Measurements from ENCODE around the gene GRM7. TPM values are rescaled to one million over a fixed set of nuclear protein-coding genes. Genes with fewer than 3 reads are reported as not detected.

Gene GRM7
- total RNA-seq, 2 donors from 2014 or later: 0.33 to 1.3 TPM

GRCh38 chr3:7332696-7333095 lies 471.8 kb downstream of the GRM7 start:
- TF ChIP-seq, protein P1, sequence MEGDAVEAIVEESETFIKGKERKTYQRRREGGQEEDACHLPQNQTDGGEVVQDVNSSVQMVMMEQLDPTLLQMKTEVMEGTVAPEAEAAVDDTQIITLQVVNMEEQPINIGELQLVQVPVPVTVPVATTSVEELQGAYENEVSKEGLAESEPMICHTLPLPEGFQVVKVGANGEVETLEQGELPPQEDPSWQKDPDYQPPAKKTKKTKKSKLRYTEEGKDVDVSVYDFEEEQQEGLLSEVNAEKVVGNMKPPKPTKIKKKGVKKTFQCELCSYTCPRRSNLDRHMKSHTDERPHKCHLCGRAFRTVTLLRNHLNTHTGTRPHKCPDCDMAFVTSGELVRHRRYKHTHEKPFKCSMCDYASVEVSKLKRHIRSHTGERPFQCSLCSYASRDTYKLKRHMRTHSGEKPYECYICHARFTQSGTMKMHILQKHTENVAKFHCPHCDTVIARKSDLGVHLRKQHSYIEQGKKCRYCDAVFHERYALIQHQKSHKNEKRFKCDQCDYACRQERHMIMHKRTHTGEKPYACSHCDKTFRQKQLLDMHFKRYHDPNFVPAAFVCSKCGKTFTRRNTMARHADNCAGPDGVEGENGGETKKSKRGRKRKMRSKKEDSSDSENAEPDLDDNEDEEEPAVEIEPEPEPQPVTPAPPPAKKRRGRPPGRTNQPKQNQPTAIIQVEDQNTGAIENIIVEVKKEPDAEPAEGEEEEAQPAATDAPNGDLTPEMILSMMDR (IDR thresholded peaks at IDR 0.05): no peak
- no peak for TF ChIP-seq POLR2A (IDR thresholded peaks at IDR 0.05)
- Histone ChIP-seq H3K27me3 (no peaks in the 10 kb centered on the region), H3K27ac (no peak overlapping the region), H3K4me1 (no peaks in the 10 kb centered on the region), H3K36me3 (replicated peaks in 1 of 2; ENCODE audit: insufficient read depth in 1 of 2, low read depth in 2 of 2) (no peaks in the 10 kb centered on the region), H3K4me3 (no peak overlapping the region), H3K9me3 (peaks cover 0 to 5% (median 0%) of the 10 kb centered on the region in 3 donors)
- DNase-seq (no peak), ATAC-seq (no peak)
- 39 to 51% methylated on average over 2 of the region's 2 CpGs for WGBS, 2 donors
- intact Hi-C loops (cut with DNase I): no loop called here

GRCh38 chr3:7333125-7333524 lies 472.2 kb downstream of the GRM7 start:
- ATAC-seq: no peak

DNA sequence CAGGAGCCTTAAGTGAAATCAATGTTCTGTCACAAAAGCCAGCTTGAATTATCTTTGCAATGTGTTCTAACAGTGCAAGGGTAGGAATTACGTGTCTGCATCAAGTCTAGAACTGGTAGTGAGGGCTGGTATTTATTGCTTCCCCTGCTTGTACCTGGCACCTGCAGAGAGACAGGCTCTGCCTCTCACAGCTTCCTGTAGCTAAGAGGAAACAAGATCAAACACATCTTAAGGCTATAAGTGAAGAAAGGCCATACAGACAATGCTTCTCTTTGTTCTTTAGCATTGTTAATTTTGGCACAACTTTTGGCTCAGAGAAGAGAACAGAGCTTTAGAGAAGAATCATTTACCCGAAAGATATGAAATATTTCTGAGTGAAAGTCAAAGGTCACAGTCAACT lies 479.9 kb downstream of the GRM7 start:
- Histone ChIP-seq H3K4me1 (no peaks in the 10 kb centered on the region), H3K4me3 (no peak overlapping the region), H3K27me3 (no peaks in the 10 kb centered on the region), H3K9me3 (peaks cover 0 to under 1% (median 0%) of the 10 kb centered on the region in 3 donors), H3K36me3 (replicated peaks in 1 of 2; ENCODE audit: insufficient read depth in 1 of 2, low read depth in 2 of 2) (no peaks in the 10 kb centered on the region), H3K27ac (peak overlapping the region in 1 of 4 donors; percentile 7)
- ATAC-seq (peak; percentile 42), DNase-seq (no peak)
- intact Hi-C loops (cut with DNase I): no loop called here
- 25 to 30% methylated on average over 2 of the region's 2 CpGs for WGBS, 2 donors
- TF ChIP-seq, protein P1 (IDR thresholded peaks at IDR 0.05): no peak
- TF ChIP-seq POLR2A (IDR thresholded peaks at IDR 0.05): no peak

More at GRCh38 chr3:7333125-7333524, 472.2 kb downstream of the GRM7 start:
- DNase-seq: no peak
- H3K36me3 ChIP-seq (replicated peaks in 1 of 2; ENCODE audit: insufficient read depth in 1 of 2, low read depth in 2 of 2): no peaks in the 10 kb centered on the region
- TF ChIP-seq, protein P1 (IDR thresholded peaks at IDR 0.05): no peak
- H3K9me3 ChIP-seq: peaks cover 0 to 5% (median 0%) of the 10 kb centered on the region in 3 donors
- H3K4me1 ChIP-seq: no peaks in the 10 kb centered on the region
- H3K27me3 ChIP-seq: no peaks in the 10 kb centered on the region
- intact Hi-C loops (cut with DNase I): no loop called here
- WGBS, 2 donors: 75 to 80% methylated on average over 4 of the region's 4 CpGs
- H3K27ac ChIP-seq: no peak overlapping the region
- H3K4me3 ChIP-seq: no peak overlapping the region

GRCh38 chr3:7346364-7346763 lies 485.4 kb downstream of the GRM7 start:
- TF ChIP-seq POLR2A (IDR thresholded peaks at IDR 0.05): no peak
- TF ChIP-seq, protein P1 (IDR thresholded peaks at IDR 0.05): no peak
- H3K4me1 ChIP-seq: no peaks in the 10 kb centered on the region
- ATAC-seq (no peak), DNase-seq (no peak)
- H3K36me3 ChIP-seq (replicated peaks in 1 of 2; ENCODE audit: insufficient read depth in 1 of 2, low read depth in 2 of 2): no peaks in the 10 kb centered on the region
- H3K9me3 ChIP-seq: no peaks in the 10 kb centered on the region
- WGBS, 2 donors: 74 to 77% methylated on average over 2 of the region's 2 CpGs
- H3K27ac ChIP-seq: no peak overlapping the region
- H3K27me3 ChIP-seq: no peaks in the 10 kb centered on the region
- H3K4me3 ChIP-seq: no peak overlapping the region
- intact Hi-C loops (cut with DNase I): no loop called here

GRCh38 chr3:7357101-7357500 lies 496.2 kb downstream of the GRM7 start:
- intact Hi-C loops (cut with DNase I): no loop called here
- no peak for ATAC-seq
- Histone ChIP-seq H3K4me3 (no peak overlapping the region), H3K36me3 (replicated peaks in 1 of 2; ENCODE audit: insufficient read depth in 1 of 2, low read depth in 2 of 2) (no peaks in the 10 kb centered on the region), H3K9me3 (no peaks in the 10 kb centered on the region), H3K27ac (no peak overlapping the region), H3K27me3 (no peaks in the 10 kb centered on the region), H3K4me1 (no peaks in the 10 kb centered on the region)
- no peak for DNase-seq
- no peak for TF ChIP-seq POLR2A (IDR thresholded peaks at IDR 0.05)
- TF ChIP-seq, protein P1 (IDR thresholded peaks at IDR 0.05): no peak
- WGBS, 2 donors: 88 to 89% methylated on average over 1 of the region's 1 CpG

Data from body of pancreas (tissue), 4 donors.